Activated CD4-positive, alpha-beta T cell treated with anti-CD3 and anti-CD28 coated beads, Interleukin-2, amount 50 U/mL, for 24 hours (primary cell): ENCODE results near the gene NKPD1.
A peak's percentile ranks its signal among the peaks of the same experiment; 100 is the strongest.

Source experiments
- DNase-seq, 2 donors: peaks; one replicate each; pipeline ENCODE4 v3.0.0-alpha.2; 2020; ENCODE audit warnings: low read depth in 1 of 2, low spot score in 1 of 2

NKPD1 gene

GRCh38 chr19:45141203-45141900 lies 19.4 kb downstream of the NKPD1 start:
- DNase-seq, result no peak

GRCh38 chr19:45140533-45140932 lies 20.2 kb downstream of the NKPD1 start:
- DNase-seq, result no peak

- DNase-seq, result no peak
Observed at GRCh38 chr19:45140144-45140503, 20.7 kb downstream of the NKPD1 start.

GRCh38 chr19:45139286-45140143 lies 21.3 kb downstream of the NKPD1 start:
- DNase-seq, result no peak

GRCh38 chr19:45138303-45138751 lies 22.5 kb downstream of the NKPD1 start:
- no peak for DNase-seq

- DNase-seq, result no peak
Observed at GRCh38 chr19:45137179-45137761, 23.5 kb downstream of the NKPD1 start.

- no peak for DNase-seq
Observed at GRCh38 chr19:45136507-45137178, 24.1 kb downstream of the NKPD1 start.

GRCh38 chr19:45135176-45135885 lies 25.5 kb downstream of the NKPD1 start:
- no peak for DNase-seq

- no peak for DNase-seq
Observed at GRCh38 chr19:45133661-45134060, 27.1 kb downstream of the NKPD1 start.

- no peak for DNase-seq
Observed at GRCh38 chr19:45130888-45131615, 29.7 kb downstream of the NKPD1 start.

GRCh38 chr19:45130236-45130635 lies 30.5 kb downstream of the NKPD1 start:
- DNase-seq, result no peak

- no peak for DNase-seq
Observed at GRCh38 chr19:45128806-45129205, 32.0 kb downstream of the NKPD1 start.

- no peak for DNase-seq
Observed at GRCh38 chr19:45128146-45128545, 32.6 kb downstream of the NKPD1 start.

- DNase-seq, result no peak
Observed at GRCh38 chr19:45126654-45127053, 34.1 kb downstream of the NKPD1 start.

GRCh38 chr19:45125975-45126493 lies 34.7 kb downstream of the NKPD1 start:
- peak; percentile 52 to 55 for DNase-seq

- DNase-seq, result no peak
Observed at GRCh38 chr19:45125360-45125759, 35.4 kb downstream of the NKPD1 start.

GRCh38 chr19:45124021-45124420 lies 36.8 kb downstream of the NKPD1 start:
- no peak for DNase-seq

GRCh38 chr19:45123440-45123850 lies 37.3 kb downstream of the NKPD1 start:
- no peak for DNase-seq

GRCh38 chr19:45122832-45123231 lies 38.0 kb downstream of the NKPD1 start:
- no peak for DNase-seq

- no peak for DNase-seq
Observed at GRCh38 chr19:45121827-45122345, 38.9 kb downstream of the NKPD1 start.
